Endodermal cell (in vitro differentiated cells): ENCODE data around the gene PYROXD2. TPM values are rescaled to one million over a fixed set of nuclear protein-coding genes. Genes with fewer than 3 reads are reported as not detected.
A peak's percentile ranks its signal among the peaks of the same experiment; 100 is the strongest.

Experiments used
- DNase-seq: peaks from one replicate; pipeline ENCODE4 v3.0.0-alpha.2; 2017
- H3K27ac ChIP-seq: 2 replicates; pipeline ENCODE4 v1.5.1; 2013; ENCODE audit warnings: mild to moderate bottlenecking, low read depth, low read length, moderate library complexity
- H3K27me3 ChIP-seq: 2 replicates; pipeline ENCODE4 v1.6.1; 2013; ENCODE audit warnings: mild to moderate bottlenecking, low read length, moderate library complexity; ENCODE audit not compliant: insufficient read depth, control insufficient read depth, poor library complexity, severe bottlenecking
- H3K36me3 ChIP-seq: 2 replicates; pipeline ENCODE4 v1.7.0; 2013; ENCODE audit warnings: mild to moderate bottlenecking, low read length, moderate library complexity; ENCODE audit not compliant: control insufficient read depth, insufficient read depth
- H3K4me1 ChIP-seq: one replicate; pipeline ENCODE4 v1.7.0; 2013; ENCODE audit warnings: low read length; ENCODE audit not compliant: control insufficient read depth, insufficient read depth
- H3K4me3 ChIP-seq: 2 replicates; pipeline ENCODE4 v1.5.1; 2013; ENCODE audit warnings: mild to moderate bottlenecking, low read length, moderate library complexity
- H3K9ac ChIP-seq: 2 replicates; pipeline ENCODE4 v1.6.1; 2013; ENCODE audit warnings: mild to moderate bottlenecking, low read length, moderate library complexity; ENCODE audit not compliant: poor library complexity, severe bottlenecking; ENCODE audit errors: extremely low read depth
- H3K9me3 ChIP-seq: 2 replicates; pipeline ENCODE4 v1.6.1; 2013; ENCODE audit warnings: mild to moderate bottlenecking, low read length, moderate library complexity; ENCODE audit not compliant: control insufficient read depth
- H3K27ac Mint-ChIP-seq: 2 replicates; pipeline ENCODE4 v1.8.0; 2020; ENCODE audit warnings: mixed read lengths
- H3K27me3 Mint-ChIP-seq: 2 replicates; pipeline ENCODE4 v1.8.0; 2021; ENCODE audit warnings: mild to moderate bottlenecking, mixed read lengths; ENCODE audit not compliant: insufficient read depth
- H3K36me3 Mint-ChIP-seq: 2 replicates; pipeline ENCODE4 v1.8.0; 2020; ENCODE audit warnings: low read depth, mixed read lengths
- H3K4me1 Mint-ChIP-seq: 2 replicates; pipeline ENCODE4 v1.8.0; 2020; ENCODE audit warnings: mixed read lengths
- H3K4me3 Mint-ChIP-seq: 2 replicates; pipeline ENCODE4 v1.8.0; 2020; ENCODE audit warnings: mild to moderate bottlenecking, moderate library complexity, mixed read lengths
- H3K9me3 Mint-ChIP-seq: 2 replicates; pipeline ENCODE4 v1.8.0; 2020; ENCODE audit warnings: mild to moderate bottlenecking, mixed read lengths
- WGBS, 2 experiments: methylation state at CpG; one replicate each; pipeline versions ENCODE4 v1.1.5 to v1.1.7; 2013; ENCODE audit warnings: missing lambda C conversion rate in 2 of 2, mixed read lengths in 1 of 2; ENCODE audit not compliant: insufficient coverage in 1 of 2, insufficient read length in 1 of 2; 5-methylcytosine and 5-hydroxymethylcytosine counted together
- long read RNA-seq, 4 experiments: library from polyadenylated mRNA in 2 of 4; library from RNA in 1 of 4; library from capped mRNA in 1 of 4; stranded (forward) in 3 of 4; unstranded in 1 of 4; transcript quantifications; one replicate each; pipeline ENCODE4 v2.0.0, GENCODE V29; 2020 to 2021; ENCODE audit warnings: inconsistent platforms in 1 of 4
- polyA plus RNA-seq, 2 experiments: library from polyadenylated mRNA; stranded (reverse); fragments of 50-300 nt; gene quantifications; one replicate each; pipeline ENCODE4 v1.2.3, GENCODE V29; 2013
- total RNA-seq, 2 donors: library from RNA; stranded (reverse); fragmentation: NEBNext Ultra II Directional in 1 of 2; extraction: Animal tissue kit (Norgen Biotek cat#: 25700) in 1 of 2; gene quantifications; 2 replicates in 1 of 2; 3 replicates in 1 of 2; pipeline ENCODE4 v1.2.1, GENCODE V29; 2021
- TF ChIP-seq, protein P1 (sequence below): fragments of 200-600 bp; sonication (generic); conservative IDR thresholded peaks from 2 replicates; pipeline ENCODE4 v1.5.0; 2021; ENCODE audit warnings: antibody characterized with exemption, mild to moderate bottlenecking

The PYROXD2 gene
- 1 to 10 TPM; 9.2 to 9.5 TPM for total RNA-seq
- 13.3 TPM for polyA plus RNA-seq (2013, experiment 1 of 2)
- 13.5 TPM for polyA plus RNA-seq (2013, experiment 2 of 2)
- long read RNA-seq, experiment 1, partial matches to known transcripts = 0 of 1 reads
- long read RNA-seq, experiment 1, other reads (novel, unspliced or antisense) = 1 of 1 reads
- long read RNA-seq, experiment 2, partial matches to known transcripts = 1 of 8 reads
- long read RNA-seq, experiment 2, other reads (novel, unspliced or antisense) = 6 of 8 reads
- long read RNA-seq, experiment 3, partial matches to known transcripts = 0 of 7 reads
- long read RNA-seq, experiment 3, other reads (novel, unspliced or antisense) = 4 of 7 reads
- long read RNA-seq, experiment 4, partial matches to known transcripts = 0 of 1 reads
- long read RNA-seq, experiment 4, other reads (novel, unspliced or antisense) = 1 of 1 reads

DNA sequence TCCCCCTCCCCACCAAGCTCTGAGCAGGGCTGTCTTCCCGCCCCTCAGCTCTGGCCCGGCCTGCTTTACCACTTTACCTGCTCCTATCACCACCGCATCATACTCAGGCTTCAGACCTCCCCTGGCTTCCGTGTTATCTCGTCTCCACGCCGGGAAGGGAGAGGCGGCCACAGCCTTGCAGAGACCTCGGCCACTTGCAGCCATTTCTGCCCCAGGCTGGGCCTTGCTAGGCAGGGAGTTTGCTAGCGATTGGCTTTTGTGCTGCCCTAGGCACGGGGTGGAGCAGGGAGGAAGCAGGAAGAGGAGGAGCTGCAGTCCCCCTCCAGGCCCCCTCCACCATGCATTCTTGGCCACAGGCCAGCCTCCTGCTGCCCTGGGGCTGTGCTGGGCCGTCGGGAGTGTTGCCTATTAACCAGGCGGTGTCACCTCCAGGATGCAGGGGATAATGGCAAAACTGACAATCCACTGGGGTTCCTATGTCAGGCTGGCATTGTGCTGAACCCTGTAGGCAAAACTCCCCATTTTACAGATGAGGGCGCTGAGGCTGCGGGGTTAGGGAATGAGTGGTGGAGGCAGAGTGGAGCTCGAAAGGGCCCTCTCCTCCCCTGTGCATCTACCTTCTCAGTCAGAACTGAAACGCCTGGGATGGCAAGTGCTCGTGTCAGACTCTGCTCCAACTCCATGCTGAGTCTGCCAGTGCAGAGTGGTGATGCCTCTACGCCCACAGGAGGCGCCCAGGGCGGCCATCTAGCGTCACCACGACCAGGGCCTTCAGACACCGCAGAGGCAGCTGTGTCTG lies at the start of gene PYROXD2:
TSS of gene PYROXD2 (minus strand) at position 251 of the 799 bp plus-strand sequence. CDS start at position 204, 47 bp downstream.
- Histone ChIP-seq H3K4me1 (no peaks in the 10 kb centered on the region), H3K36me3 (no peaks in the 10 kb centered on the region), H3K9me3 (no peaks in the 10 kb centered on the region), H3K27me3 (no peaks in the 10 kb centered on the region), H3K27ac (peak within 1 kb of the TSS; percentile 89), H3K4me3 (peak within 1 kb of the TSS; percentile 78), H3K9ac (peak within 1 kb of the TSS; percentile 48)
- no peaks in the 10 kb centered on the region for H3K9me3 Mint-ChIP-seq
- H3K4me3 Mint-ChIP-seq = peak within 1 kb of the TSS; percentile 77
- H3K27me3 Mint-ChIP-seq = no peaks in the 10 kb centered on the region
- peaks cover 5% of the 10 kb centered on the region for H3K4me1 Mint-ChIP-seq
- peak; percentile 94 for DNase-seq
- WGBS, 2 experiments = 49 to 71% methylated on average over 9 to 25 of the region's 25 CpGs
- peak within 1 kb of the TSS; percentile 98 for H3K27ac Mint-ChIP-seq
- peaks cover 11% of the 10 kb centered on the region for H3K36me3 Mint-ChIP-seq
- TF ChIP-seq, protein P1, sequence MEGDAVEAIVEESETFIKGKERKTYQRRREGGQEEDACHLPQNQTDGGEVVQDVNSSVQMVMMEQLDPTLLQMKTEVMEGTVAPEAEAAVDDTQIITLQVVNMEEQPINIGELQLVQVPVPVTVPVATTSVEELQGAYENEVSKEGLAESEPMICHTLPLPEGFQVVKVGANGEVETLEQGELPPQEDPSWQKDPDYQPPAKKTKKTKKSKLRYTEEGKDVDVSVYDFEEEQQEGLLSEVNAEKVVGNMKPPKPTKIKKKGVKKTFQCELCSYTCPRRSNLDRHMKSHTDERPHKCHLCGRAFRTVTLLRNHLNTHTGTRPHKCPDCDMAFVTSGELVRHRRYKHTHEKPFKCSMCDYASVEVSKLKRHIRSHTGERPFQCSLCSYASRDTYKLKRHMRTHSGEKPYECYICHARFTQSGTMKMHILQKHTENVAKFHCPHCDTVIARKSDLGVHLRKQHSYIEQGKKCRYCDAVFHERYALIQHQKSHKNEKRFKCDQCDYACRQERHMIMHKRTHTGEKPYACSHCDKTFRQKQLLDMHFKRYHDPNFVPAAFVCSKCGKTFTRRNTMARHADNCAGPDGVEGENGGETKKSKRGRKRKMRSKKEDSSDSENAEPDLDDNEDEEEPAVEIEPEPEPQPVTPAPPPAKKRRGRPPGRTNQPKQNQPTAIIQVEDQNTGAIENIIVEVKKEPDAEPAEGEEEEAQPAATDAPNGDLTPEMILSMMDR = no peak

DNA sequence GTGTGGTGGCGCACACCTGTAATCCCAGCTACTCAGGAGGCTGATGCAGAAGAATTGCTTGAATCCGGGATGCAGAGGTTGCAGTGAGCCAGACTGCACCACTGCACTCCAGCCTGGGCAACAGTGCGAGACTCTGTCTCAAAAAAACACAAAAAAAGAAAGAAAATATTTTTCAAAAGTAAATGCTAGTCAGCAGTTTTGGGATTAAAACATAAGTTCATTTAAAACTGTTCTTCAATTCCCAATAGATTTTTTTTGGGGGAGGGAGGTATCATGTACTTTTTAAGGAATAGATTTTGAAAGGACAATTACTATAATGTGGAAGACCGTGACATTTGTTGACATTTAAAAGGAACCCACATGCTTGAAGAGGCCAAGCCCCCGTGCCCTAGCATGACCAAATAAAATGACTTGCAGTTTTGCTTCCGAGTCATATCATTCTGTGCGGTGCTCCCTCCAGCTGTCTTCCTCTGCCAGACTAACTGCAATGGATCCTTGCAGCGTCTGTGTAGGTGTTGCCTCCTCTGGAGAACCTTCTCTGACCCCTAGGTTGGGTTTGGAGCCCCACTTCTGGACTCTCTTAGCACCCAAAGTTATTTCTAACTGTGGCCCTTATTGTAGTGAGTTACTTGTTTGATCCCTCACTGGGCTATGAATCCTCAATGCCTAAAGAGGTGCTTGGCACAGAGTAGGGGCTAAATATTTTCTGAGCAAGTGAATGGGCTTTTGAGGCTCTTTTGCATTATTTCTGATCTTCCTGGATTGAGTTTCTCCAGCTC lies 49.2 kb upstream of the PYROXD2 start:
- Histone ChIP-seq H3K4me1 (no peaks in the 10 kb centered on the region), H3K27me3 (peaks cover 35% of the 10 kb centered on the region), H3K36me3 (no peaks in the 10 kb centered on the region), H3K27ac (no peak overlapping the region), H3K4me3 (no peak overlapping the region), H3K9me3 (no peaks in the 10 kb centered on the region), H3K9ac (no peak overlapping the region)
- WGBS, 2 experiments = 92% methylated on average over 3 to 8 of the region's 8 CpGs
- TF ChIP-seq, protein P1 = no peak
- Mint-ChIP-seq H3K27ac (no peak overlapping the region), H3K36me3 (no peaks in the 10 kb centered on the region), H3K4me1 (peaks cover 19% of the 10 kb centered on the region), H3K9me3 (no peaks in the 10 kb centered on the region), H3K4me3 (no peak overlapping the region), H3K27me3 (peaks cover 56% of the 10 kb centered on the region)
- DNase-seq = no peak

DNA sequence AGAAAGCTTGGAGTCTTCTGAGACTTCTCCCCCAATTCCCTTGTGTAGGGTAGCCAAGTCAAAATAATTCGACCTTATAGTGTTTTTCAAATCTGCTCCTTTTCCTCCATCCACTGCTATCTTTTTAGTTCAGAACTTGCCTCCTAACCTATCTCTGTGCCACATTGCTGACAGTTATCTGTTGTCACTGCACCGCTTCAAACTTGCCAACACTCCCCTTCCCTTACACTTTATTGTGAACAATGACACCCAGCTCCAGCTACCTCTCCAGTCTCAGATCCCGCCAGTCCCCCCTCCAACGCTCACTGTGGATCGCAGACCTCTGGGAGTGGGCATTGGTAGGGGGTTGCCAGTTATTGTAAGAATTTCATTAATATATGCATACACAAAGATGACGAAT lies 48.0 kb upstream of the PYROXD2 start:
- H3K36me3 ChIP-seq = no peaks in the 10 kb centered on the region
- H3K27me3 Mint-ChIP-seq = peaks cover 54% of the 10 kb centered on the region
- no peak overlapping the region for H3K27ac ChIP-seq
- WGBS, 2 experiments = 86 to 97% methylated on average over 1 to 3 of the region's 6 CpGs
- H3K4me1 ChIP-seq = no peaks in the 10 kb centered on the region
- H3K9me3 Mint-ChIP-seq = no peaks in the 10 kb centered on the region
- peaks cover 35% of the 10 kb centered on the region for H3K27me3 ChIP-seq
- H3K4me1 Mint-ChIP-seq = peaks cover 13% of the 10 kb centered on the region
- H3K4me3 ChIP-seq = no peak overlapping the region
- H3K9me3 ChIP-seq = no peaks in the 10 kb centered on the region
- TF ChIP-seq, protein P1 = no peak
- H3K27ac Mint-ChIP-seq = no peak overlapping the region
- H3K4me3 Mint-ChIP-seq = no peak overlapping the region
- DNase-seq = no peak
- no peak overlapping the region for H3K9ac ChIP-seq
- no peaks in the 10 kb centered on the region for H3K36me3 Mint-ChIP-seq
